CD4-positive, CD25-positive, alpha-beta regulatory T cell (primary cell): ENCODE measurements around the gene PALD1. TPM values are rescaled to one million over a fixed set of nuclear protein-coding genes. Genes with fewer than 3 reads are reported as not detected.

Source experiments
- ATAC-seq, 2 donors: fragments of 150-1000 bp; cut with Tn5 transposase; one replicate each; pipeline ENCODE4 v1.10.0; 2021; ENCODE audit warnings: low read depth in 2 of 2, moderate number of reproducible peaks in 2 of 2, moderate library complexity in 1 of 2
- DNase-seq, 3 donors: peaks; one replicate each; pipeline versions ENCODE4 v3.0.0 to v3.0.0-alpha.2; 2012 to 2022; ENCODE audit warnings: mixed read lengths in 1 of 3
- H3K27ac ChIP-seq: one replicate; pipeline ENCODE4 v1.7.0; 2013; ENCODE audit warnings: mild to moderate bottlenecking, low read length; ENCODE audit not compliant: insufficient read depth, poor library complexity, severe bottlenecking
- H3K27me3 ChIP-seq: one replicate; pipeline ENCODE4 v1.7.0; 2013; ENCODE audit warnings: low read length; ENCODE audit not compliant: control insufficient read depth, insufficient read depth
- H3K36me3 ChIP-seq: one replicate; pipeline ENCODE4 v1.7.0; 2013; ENCODE audit warnings: mild to moderate bottlenecking, low read length, moderate library complexity; ENCODE audit not compliant: control insufficient read depth, insufficient read depth
- H3K4me1 ChIP-seq: 2 replicates; pipeline ENCODE4 v1.7.0; 2013; ENCODE audit warnings: mild to moderate bottlenecking, low read length; ENCODE audit not compliant: insufficient read depth, control insufficient read depth, poor library complexity, severe bottlenecking
- H3K4me3 ChIP-seq: one replicate; pipeline ENCODE4 v1.7.0; 2013; ENCODE audit warnings: low read depth, mild to moderate bottlenecking, low read length, moderate library complexity
- H3K9me3 ChIP-seq, 2 experiments: 1 replicate in 1 of 2; 2 replicates in 1 of 2; pipeline ENCODE4 v1.7.0; 2013; ENCODE audit warnings: low read length in 2 of 2, mild to moderate bottlenecking in 1 of 2, moderate library complexity in 1 of 2; ENCODE audit not compliant: control insufficient read depth in 2 of 2
- H3K27ac Mint-ChIP-seq, 3 donors: one replicate each; pipeline ENCODE4 v1.8.0; 2020 to 2022; ENCODE audit warnings: mild to moderate bottlenecking in 3 of 3, mixed read lengths in 3 of 3, moderate library complexity in 2 of 3
- H3K27me3 Mint-ChIP-seq: one replicate; pipeline ENCODE4 v1.8.0; 2022; ENCODE audit warnings: mild to moderate bottlenecking, mixed read lengths
- H3K36me3 Mint-ChIP-seq: one replicate; pipeline ENCODE4 v1.8.0; 2020; ENCODE audit warnings: mixed read lengths
- H3K4me1 Mint-ChIP-seq, 4 donors: one replicate each; pipeline ENCODE4 v1.8.0; 2020 to 2022; ENCODE audit warnings: mixed read lengths in 4 of 4, mild to moderate bottlenecking in 1 of 4
- H3K4me3 Mint-ChIP-seq, 4 donors: one replicate each; pipeline ENCODE4 v1.8.0; 2020 to 2022; ENCODE audit warnings: mild to moderate bottlenecking in 4 of 4, mixed read lengths in 4 of 4, moderate library complexity in 3 of 4
- H3K9me3 Mint-ChIP-seq, 7 donors: one replicate each; pipeline ENCODE4 v1.8.0; 2020 to 2022; ENCODE audit warnings: mixed read lengths in 7 of 7, mild to moderate bottlenecking in 3 of 7, moderate library complexity in 2 of 7
- polyA plus RNA-seq, 4 donors: library from polyadenylated mRNA; unstranded; fragments of 300-500 nt; fragmentation: Illumina TruSeq; gene quantifications; one replicate each; pipeline ENCODE4 v1.2.3, GENCODE V29; 2021
- total RNA-seq: library from RNA; stranded (reverse); gene quantifications from one replicate; pipeline ENCODE4 v1.2.3, GENCODE V29; 2022

The PALD1 gene
- total and polyA plus RNA-seq, 5 donors from 2014 or later, result not detected

GRCh38 chr10:70474780-70475179 is 3.8 kb upstream of the PALD1 start:
- no peak overlapping the region for H3K27ac ChIP-seq
- Mint-ChIP-seq H3K9me3 (no peaks in the 10 kb centered on the region), H3K36me3 (no peaks in the 10 kb centered on the region), H3K4me3 (peak overlapping the region in 1 of 4 donors; percentile 36), H3K27me3 (peaks cover 23% of the 10 kb centered on the region), H3K4me1 (peaks cover 2 to 33% (median 16%) of the 10 kb centered on the region in 4 donors), H3K27ac (no peak overlapping the region)
- H3K9me3 ChIP-seq, result no peaks in the 10 kb centered on the region
- H3K27me3 ChIP-seq, result peaks cover 4% of the 10 kb centered on the region
- no peaks in the 10 kb centered on the region for H3K36me3 ChIP-seq
- ATAC-seq, result no peak
- peaks cover 34% of the 10 kb centered on the region for H3K4me1 ChIP-seq
- DNase-seq, result no peak
- H3K4me3 ChIP-seq, result no peak overlapping the region

- peaks cover 7 to 41% (median 24%) of the 10 kb centered on the region in 4 donors for H3K4me1 Mint-ChIP-seq
- H3K27me3 ChIP-seq, result peaks cover 4% of the 10 kb centered on the region
- no peaks in the 10 kb centered on the region for H3K9me3 Mint-ChIP-seq
- no peak overlapping the region for H3K4me3 ChIP-seq
- no peak overlapping the region for H3K4me3 Mint-ChIP-seq
- H3K27ac Mint-ChIP-seq, result peak overlapping the region in 1 of 3 donors; percentile 12
- H3K27ac ChIP-seq, result no peak overlapping the region
- no peak for ATAC-seq
- no peaks in the 10 kb centered on the region for H3K36me3 Mint-ChIP-seq
- H3K4me1 ChIP-seq, result peaks cover 43% of the 10 kb centered on the region
- no peak for DNase-seq
- H3K36me3 ChIP-seq, result no peaks in the 10 kb centered on the region
- H3K27me3 Mint-ChIP-seq, result peaks cover 28% of the 10 kb centered on the region
- H3K9me3 ChIP-seq, result no peaks in the 10 kb centered on the region
These were observed 2.9 kb upstream of the PALD1 start for GRCh38 chr10:70475661-70476060.

DNA sequence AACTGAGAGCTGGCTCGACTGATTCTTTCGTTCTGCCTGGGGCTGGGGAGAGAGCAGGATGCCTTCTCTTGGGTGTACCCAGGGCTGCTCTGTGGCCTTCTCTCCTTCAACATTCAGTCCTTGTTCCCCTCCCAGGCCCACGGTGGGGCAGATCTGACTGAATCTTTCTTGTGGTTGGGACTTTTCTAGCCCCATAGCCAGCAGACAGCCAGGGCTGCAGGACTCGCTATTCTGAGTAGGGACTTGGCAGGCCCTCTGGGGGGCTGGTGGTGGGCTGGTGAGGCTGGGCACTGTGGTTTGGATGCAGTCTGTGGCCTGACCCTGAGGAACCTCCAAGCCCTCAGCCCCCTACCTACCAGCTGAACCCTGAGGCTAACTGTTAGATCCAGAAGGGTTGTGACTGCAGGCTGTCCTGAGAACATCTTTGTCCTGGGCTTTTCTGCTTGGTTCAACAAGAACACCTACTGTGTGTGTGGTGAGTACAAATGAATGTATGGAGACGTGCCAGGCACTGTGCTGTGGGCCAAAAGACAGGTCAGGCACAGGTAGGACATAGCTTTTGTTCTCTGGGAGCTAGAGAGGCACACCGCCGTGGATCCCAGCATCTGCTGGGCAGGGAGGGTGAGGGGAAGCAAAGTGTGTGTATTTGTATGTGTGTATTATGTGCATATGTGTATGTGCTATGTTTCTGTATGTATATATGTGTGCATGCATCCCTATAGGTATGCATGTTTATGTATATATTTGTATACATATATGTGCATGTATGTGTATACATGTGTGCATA is 2.1 kb upstream of the PALD1 start:
- H3K4me1 ChIP-seq, result peaks cover 45% of the 10 kb centered on the region
- H3K27ac ChIP-seq, result no peak overlapping the region
- DNase-seq, result no peak
- Mint-ChIP-seq H3K27ac (peak overlapping the region in 2 of 3 donors; percentile 26 to 52), H3K27me3 (peaks cover 28% of the 10 kb centered on the region), H3K4me3 (peak overlapping the region in 3 of 4 donors; percentile 59 to 71 (median 61)), H3K4me1 (peaks cover 7 to 49% (median 26%) of the 10 kb centered on the region in 4 donors), H3K36me3 (no peaks in the 10 kb centered on the region), H3K9me3 (no peaks in the 10 kb centered on the region)
- H3K4me3 ChIP-seq, result no peak overlapping the region
- ATAC-seq, result no peak
- no peaks in the 10 kb centered on the region for H3K9me3 ChIP-seq
- no peaks in the 10 kb centered on the region for H3K36me3 ChIP-seq
- peaks cover 2% of the 10 kb centered on the region for H3K27me3 ChIP-seq

- H3K27me3 Mint-ChIP-seq, result peaks cover 28% of the 10 kb centered on the region
- no peak overlapping the region for H3K27ac ChIP-seq
- H3K9me3 Mint-ChIP-seq, result no peaks in the 10 kb centered on the region
- H3K4me1 ChIP-seq, result peaks cover 45% of the 10 kb centered on the region
- peaks cover 2% of the 10 kb centered on the region for H3K27me3 ChIP-seq
- no peaks in the 10 kb centered on the region for H3K36me3 Mint-ChIP-seq
- peaks cover 7 to 55% (median 26%) of the 10 kb centered on the region in 4 donors for H3K4me1 Mint-ChIP-seq
- H3K4me3 Mint-ChIP-seq, result peak overlapping the region; percentile 61 to 84 (median 76)
- H3K27ac Mint-ChIP-seq, result peak overlapping the region in 2 of 3 donors; percentile 52 to 55
- DNase-seq, result peak; percentile 57 to 86 (median 66)
- no peak overlapping the region for H3K4me3 ChIP-seq
- no peaks in the 10 kb centered on the region for H3K36me3 ChIP-seq
- peak; percentile 85 to 86 for ATAC-seq
- no peaks in the 10 kb centered on the region for H3K9me3 ChIP-seq
These were observed 855 bp upstream of the PALD1 start for GRCh38 chr10:70477661-70478162.

- Mint-ChIP-seq H3K4me3 (peak overlapping the region; percentile 51 to 87 (median 73)), H3K27me3 (peaks cover 28% of the 10 kb centered on the region), H3K9me3 (no peaks in the 10 kb centered on the region), H3K27ac (peak overlapping the region in 1 of 3 donors; percentile 38), H3K4me1 (peaks cover 7 to 57% (median 26%) of the 10 kb centered on the region in 4 donors), H3K36me3 (no peaks in the 10 kb centered on the region)
- Histone ChIP-seq H3K9me3 (no peaks in the 10 kb centered on the region), H3K4me3 (no peak overlapping the region), H3K36me3 (no peaks in the 10 kb centered on the region), H3K27ac (no peak overlapping the region), H3K27me3 (peaks cover 2% of the 10 kb centered on the region), H3K4me1 (peaks cover 45% of the 10 kb centered on the region)
- DNase-seq (no peak), ATAC-seq (no peak)
These were observed 606 bp downstream of the PALD1 start for GRCh38 chr10:70479165-70479581.

DNA sequence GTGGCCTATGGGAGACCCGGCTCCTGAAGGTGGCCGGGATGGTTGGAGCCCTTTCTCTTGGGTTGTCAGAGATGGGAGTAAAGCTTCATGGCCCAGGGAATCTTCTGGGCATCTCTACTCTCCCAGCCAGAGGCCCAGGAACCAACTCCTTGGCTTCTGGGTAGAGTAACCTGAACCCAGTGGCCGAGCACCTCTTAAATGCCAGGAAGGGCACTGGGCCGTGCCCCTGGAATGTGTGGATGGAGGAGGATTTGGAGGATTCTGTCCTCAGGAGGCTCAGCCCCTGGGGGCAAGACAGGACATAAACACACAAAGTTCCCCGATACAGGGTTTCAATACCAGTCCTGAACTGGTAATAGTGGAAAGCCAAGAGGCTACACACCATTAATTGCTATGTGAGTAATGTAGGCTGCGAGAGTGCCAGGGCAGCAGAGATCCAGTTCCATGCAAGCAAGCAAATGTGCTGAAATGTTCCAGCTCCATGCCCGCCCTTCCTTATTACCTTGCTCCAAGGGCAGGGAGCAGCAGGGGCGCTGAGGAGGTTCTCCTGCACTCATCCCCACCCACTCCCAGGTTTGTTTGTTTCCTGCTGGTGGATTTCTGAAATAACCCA is 1.2 kb downstream of the PALD1 start:
- Mint-ChIP-seq H3K36me3 (no peaks in the 10 kb centered on the region), H3K4me3 (peak overlapping the region; percentile 51 to 87 (median 73)), H3K27me3 (peaks cover 28% of the 10 kb centered on the region), H3K27ac (peak overlapping the region in 1 of 3 donors; percentile 48), H3K4me1 (peaks cover 7 to 57% (median 26%) of the 10 kb centered on the region in 4 donors), H3K9me3 (no peaks in the 10 kb centered on the region)
- no peak overlapping the region for H3K4me3 ChIP-seq
- peaks cover 45% of the 10 kb centered on the region for H3K4me1 ChIP-seq
- no peaks in the 10 kb centered on the region for H3K36me3 ChIP-seq
- ATAC-seq (no peak), DNase-seq (no peak)
- H3K9me3 ChIP-seq, result no peaks in the 10 kb centered on the region
- H3K27me3 ChIP-seq, result peaks cover 2% of the 10 kb centered on the region
- H3K27ac ChIP-seq, result no peak overlapping the region

GRCh38 chr10:70480239-70480861 is 1.8 kb downstream of the PALD1 start:
- ATAC-seq (peak in 1 of 2 donors; percentile 22), DNase-seq (peak in 1 of 3 donors; percentile 45)
- no peaks in the 10 kb centered on the region for H3K9me3 ChIP-seq
- H3K4me1 ChIP-seq, result peaks cover 45% of the 10 kb centered on the region
- no peak overlapping the region for H3K4me3 ChIP-seq
- Mint-ChIP-seq H3K4me1 (peaks cover 7 to 53% (median 26%) of the 10 kb centered on the region in 4 donors), H3K9me3 (no peaks in the 10 kb centered on the region), H3K27me3 (peaks cover 23% of the 10 kb centered on the region), H3K36me3 (no peaks in the 10 kb centered on the region), H3K27ac (peak overlapping the region in 1 of 3 donors; percentile 48), H3K4me3 (peak overlapping the region; percentile 47 to 87 (median 73))
- H3K27ac ChIP-seq, result no peak overlapping the region
- H3K36me3 ChIP-seq, result no peaks in the 10 kb centered on the region
- no peaks in the 10 kb centered on the region for H3K27me3 ChIP-seq
